ENCODE results near the gene DHRS9.

DNA sequence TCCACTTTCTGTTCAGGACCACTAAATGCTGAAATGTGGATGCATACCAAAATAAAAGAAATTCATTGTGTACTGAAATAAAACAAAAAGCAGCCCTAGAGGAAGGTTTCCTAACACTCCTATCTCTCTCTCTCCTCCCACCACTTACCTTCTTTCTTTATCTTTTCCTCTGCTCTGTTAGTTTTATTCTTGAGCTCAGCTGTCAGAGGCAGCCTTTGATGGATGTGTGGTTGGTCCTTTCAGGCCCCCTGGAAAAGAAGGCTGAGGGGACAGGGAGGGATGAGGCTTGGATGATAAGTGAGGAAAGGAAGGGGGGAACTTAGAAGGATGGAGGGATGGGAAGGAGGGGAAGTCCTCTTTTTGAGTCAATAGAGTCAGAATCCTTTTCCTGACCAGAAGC lies 47.6 kb downstream of the DHRS9 start:
- TF ChIP-seq CTCF (IDR thresholded peaks at IDR 0.05), result no peak
- no peak for TF ChIP-seq POLR2A (IDR thresholded peaks at IDR 0.05)

Measured in uterus (tissue), 2 donors.